Measurements from ENCODE around the gene ATP12A.

Gene ATP12A

DNA sequence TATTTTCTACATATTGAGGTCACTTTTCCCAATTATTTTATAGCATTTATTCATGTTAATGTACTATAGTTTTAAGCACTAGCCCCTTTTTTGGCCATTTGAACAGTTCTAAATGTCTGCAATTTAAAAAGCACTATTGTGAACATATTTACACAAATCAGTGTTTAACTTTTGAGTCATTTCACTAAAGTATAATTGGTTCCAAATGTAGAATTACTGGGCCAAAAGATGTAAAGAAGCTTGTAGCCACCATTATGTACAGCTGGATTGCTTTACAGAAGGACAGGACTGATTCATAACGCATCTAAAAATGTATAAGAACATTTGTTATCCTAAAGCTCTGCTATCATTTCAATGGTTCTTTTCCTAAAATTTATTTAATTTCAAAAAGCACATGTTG lies 16.6 kb upstream of the ATP12A start:
- DNase-seq (ENCODE audit: low read depth): no peak

DNA sequence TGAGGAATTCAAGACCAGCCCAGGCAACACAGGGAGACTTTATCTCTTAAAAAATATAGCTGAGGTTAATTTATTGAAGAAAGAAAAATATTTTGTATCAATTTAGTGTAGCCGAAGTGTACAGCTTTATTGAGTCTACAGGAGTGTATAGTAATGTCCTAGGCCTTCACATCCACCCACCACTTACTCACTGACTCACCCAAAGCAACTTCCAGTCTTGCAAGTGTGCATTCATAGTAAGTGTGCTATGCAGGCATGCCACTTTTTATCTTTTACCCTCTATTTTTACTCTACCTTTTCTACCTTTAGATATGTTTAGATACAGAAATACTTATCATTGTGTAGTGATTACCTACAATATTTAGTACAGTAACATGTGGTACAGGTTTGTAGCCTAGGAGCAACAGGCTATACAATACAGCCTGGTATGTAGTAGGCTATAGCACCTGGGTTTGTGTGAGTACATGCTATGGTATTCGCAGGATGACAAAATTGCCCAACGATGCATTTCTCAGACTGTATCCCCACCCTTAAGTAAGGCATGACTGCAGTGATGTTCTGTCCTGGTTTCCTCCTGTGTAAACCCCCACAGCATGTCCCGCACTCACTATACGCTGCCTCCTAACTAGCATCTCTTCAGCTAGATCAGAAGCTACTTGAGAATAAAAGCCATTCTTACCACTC lies 15.3 kb upstream of the ATP12A start:
- peak; percentile 58 for DNase-seq (ENCODE audit: low read depth)

GRCh38 chr13:24668511-24668910 lies 11.7 kb upstream of the ATP12A start:
- no peak for DNase-seq (ENCODE audit: low read depth)

- no peak for DNase-seq (ENCODE audit: low read depth)
These were observed 11.1 kb upstream of the ATP12A start for GRCh38 chr13:24668955-24669582.

- no peak for DNase-seq (ENCODE audit: low read depth)
These were observed 10.0 kb upstream of the ATP12A start for GRCh38 chr13:24670174-24670573.

- no peak for DNase-seq (ENCODE audit: low read depth)
These were observed 9.2 kb upstream of the ATP12A start for GRCh38 chr13:24670961-24671381.

GRCh38 chr13:24671386-24672113 lies 8.7 kb upstream of the ATP12A start:
- peak; percentile 41 for DNase-seq (ENCODE audit: low read depth)

- DNase-seq (ENCODE audit: low read depth): no peak
These were observed 7.8 kb upstream of the ATP12A start for GRCh38 chr13:24672141-24673132.

DNA sequence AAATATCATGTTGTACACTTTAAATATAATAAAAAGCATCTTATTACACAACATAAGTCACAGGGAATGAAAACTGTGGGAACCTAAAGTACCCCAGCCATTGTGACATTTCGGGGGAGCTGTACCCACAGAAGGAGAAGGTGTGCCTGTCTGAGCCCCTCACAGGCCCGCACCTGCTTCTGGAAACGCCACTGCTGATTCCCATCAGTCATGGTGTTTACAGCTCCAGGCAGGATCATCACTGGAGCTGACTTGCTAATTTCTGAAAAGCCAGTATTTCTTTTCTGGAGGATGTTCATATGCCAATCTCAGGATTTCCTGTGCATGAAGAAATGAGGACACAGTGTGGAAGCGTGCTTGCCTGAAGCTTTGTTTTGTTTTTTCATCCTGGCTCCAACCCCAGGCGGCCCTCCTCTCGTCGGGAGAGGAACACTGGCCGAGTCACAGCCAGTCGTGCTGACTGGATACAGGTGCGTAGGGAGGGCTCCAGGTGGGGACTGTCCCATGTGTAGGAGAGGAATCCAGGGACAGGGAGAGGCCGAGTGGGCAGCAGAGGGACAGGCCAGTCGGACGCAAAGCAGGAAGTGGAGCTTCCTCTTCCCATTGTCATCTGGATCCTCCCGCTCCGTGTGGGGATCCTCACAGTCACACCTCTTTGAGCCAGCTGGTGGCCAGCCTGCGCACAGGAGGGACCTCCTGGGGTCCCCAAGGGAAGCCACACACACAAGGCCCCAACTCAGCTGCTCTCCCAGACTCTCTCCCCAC lies 4.2 kb upstream of the ATP12A start:
- DNase-seq (ENCODE audit: low read depth): no peak

GRCh38 chr13:24678151-24678550 lies 2.1 kb upstream of the ATP12A start:
- no peak for DNase-seq (ENCODE audit: low read depth)

DNA sequence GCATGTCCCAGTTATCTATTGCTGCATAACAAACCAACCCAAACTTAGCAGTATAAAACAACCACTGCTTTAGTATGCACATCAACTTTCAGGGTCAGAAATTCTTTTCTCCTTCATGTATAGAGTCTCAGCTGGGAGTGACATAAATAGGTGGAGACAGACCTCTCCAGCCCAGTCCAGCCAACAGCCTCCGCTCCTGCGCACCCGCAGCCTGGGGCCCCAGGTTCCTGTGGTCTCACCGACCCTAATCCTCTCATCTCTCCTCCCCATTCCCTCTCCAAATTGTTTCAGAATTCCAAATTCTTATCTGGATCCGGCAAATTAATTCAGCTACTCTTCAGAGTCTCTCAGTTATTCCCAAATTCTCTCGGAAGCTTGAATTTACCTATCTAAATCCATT lies 522 bp upstream of the ATP12A start:
- no peak for DNase-seq (ENCODE audit: low read depth)

DNA sequence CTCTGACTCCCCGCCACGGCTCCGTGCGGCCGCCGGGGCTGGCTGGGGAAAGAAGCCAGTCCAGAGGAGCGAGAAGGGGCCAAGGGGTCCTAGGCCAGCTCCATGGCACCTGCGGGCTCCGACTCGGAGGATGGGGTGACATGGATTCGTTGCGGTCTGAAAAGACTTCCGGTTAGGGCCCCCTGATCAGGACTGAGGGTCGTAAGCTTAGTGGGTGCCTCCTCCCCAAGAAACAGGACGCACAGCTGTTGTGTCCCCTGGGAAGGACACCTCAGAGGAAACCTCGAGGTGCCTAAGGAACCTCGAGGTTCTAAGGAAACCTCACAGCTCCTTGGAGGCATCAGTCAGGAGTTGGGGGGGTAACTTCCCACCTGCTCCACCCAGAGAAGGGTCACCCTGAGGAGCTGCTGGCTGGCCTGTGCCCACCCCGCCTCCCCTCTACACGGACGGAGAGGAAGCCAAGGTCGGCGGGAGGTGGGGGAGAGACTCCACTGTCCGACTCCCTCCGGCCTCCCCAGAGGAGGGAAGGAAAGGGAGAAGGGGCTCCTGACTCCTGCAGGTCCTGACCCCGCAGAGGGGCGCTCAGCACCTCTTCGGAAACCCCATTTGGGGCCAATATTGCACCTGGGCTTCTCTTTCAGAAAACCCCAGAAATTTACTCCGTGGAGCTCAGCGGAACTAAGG lies 855 bp downstream of the ATP12A start:
- no peak for DNase-seq (ENCODE audit: low read depth)

DNA sequence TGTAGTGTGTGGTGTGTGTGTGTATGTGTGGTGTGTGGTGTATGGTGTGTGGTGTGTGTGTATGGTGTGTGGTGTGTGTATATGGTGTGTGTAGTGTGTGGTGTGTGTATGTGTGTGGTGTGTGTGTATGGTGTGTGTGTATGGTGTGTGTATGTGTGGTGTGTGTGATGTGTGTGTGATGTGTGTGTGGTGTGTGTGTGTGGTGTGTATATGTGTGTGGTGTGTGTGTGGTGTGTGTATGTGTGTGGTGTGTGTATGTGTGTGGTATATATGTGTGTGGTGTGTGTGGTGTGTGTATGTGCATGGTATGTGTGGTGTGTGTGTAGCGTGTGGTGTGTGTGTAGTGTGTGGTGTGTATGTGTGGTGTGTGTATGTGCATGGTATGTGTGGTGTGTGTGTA lies 1.7 kb downstream of the ATP12A start:
- DNase-seq (ENCODE audit: low read depth): no peak

DNA sequence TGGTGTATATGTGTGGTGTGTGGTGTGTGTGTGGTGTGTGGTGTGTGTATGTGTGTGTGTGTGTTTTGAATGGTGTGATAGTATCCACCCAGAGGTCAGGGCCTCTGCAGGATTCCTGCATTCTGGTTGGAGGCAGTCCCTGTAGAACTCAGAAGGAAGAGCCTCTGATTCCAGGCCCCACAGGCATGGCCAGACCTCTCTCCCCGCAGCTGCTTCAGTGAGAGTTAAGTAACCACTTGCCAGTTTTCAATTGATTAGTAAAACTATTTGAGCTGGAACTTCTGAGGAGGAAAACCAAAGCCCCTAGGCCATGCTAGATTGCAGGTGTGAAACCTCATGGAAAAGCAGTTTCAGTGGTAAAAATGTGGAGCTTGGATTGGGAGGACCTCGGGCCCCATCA lies 2.1 kb downstream of the ATP12A start:
- DNase-seq (ENCODE audit: low read depth): no peak

DNA sequence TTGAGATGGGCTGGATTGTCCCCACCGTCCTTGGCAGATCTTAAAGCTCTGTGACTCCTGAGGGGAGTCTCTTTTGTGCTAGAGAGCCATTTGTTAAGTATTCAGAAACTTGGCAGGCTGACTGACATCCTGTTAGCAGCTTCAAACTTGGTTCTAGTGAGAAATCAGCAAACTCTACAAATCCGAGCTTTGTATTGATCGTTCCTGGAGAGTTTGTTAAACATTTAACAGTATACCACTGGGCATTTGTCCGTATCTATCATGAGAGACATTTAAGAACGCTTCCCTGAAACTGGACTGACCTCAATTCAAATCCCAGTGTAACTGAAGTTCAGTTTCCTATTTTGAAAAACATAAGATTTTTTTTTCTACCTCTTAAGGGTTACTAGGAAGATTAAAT lies 3.1 kb downstream of the ATP12A start:
- no peak for DNase-seq (ENCODE audit: low read depth)

DNA sequence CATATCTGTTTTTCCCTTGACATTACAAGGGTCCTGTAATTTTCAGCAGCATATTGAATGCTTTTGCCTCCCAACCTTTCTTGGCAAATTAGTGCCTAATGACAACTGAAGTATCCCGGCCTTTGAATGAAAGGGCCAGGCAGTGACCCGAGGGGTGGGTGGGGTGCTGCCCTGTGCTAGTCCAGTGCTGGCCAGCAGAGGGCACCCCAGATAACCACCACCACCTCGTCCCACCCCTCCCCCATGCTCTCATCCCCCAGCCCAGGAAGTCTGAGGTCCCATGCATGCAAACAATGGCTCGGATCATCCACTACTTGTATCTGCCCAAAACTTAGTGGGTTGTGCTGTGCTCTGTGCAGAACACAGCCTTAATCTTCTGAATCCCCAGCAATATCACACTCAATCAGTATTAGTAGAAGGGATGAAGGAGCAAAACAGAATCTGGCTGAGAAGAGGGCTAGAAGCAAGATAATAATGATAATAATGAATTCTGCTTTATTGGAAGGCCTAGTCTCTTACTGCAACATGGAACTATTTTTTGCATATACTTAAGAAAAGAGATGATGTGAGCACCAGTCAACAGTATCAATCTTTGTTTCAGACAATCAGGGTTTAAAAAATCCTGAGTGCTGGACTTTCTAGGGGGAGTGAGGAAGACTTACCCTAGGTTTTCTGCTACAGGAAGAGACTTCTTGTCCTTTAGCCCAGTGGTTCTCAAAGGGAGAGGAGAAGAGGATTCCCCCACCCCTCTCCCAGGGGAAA lies 3.8 kb downstream of the ATP12A start:
- DNase-seq (ENCODE audit: low read depth): no peak

- DNase-seq (ENCODE audit: low read depth): no peak
These were observed 4.4 kb downstream of the ATP12A start for GRCh38 chr13:24684600-24684998.

- DNase-seq (ENCODE audit: low read depth): no peak
These were observed 5.1 kb downstream of the ATP12A start for GRCh38 chr13:24685314-24685713.

DNA sequence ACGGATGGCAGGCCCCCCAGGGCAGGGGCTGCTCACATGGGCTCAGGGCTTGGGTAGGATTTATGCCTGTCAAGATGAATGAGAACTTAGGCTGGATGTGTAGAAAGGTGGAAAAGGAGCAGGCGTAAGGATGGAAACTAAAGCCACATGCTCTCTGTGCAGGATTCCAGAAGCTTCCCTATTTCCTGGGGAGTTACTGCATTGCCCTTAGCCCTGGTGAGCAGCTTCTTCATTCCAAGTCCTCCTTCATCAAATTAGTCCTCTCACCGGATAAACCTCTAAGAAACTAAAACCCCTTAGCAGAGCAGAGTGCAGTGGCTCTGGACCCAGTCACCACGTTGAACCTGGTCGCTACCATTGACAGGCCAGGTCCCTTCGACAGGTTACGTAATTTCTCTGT lies 7.4 kb downstream of the ATP12A start:
- no peak for DNase-seq (ENCODE audit: low read depth)

DNA sequence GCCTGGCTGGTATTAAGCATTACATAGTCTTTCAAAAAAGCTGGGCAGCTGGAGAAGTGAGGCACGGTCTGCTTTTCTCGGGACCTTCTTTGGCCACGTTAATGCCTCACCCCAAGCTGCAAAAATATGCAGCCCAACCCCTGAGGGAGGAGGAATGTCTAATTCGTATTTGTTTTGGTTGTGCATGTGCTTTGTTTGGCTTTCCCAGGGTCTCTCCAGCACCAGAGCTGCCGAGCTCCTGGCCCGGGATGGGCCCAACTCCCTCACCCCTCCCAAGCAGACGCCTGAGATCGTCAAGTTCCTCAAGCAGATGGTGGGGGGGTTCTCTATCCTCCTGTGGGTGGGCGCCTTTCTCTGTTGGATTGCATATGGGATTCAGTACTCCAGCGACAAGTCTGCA lies 7.9 kb downstream of the ATP12A start:
- DNase-seq (ENCODE audit: low read depth): no peak

Measured in HS-5 (cell line).